ENCODE data around the gene EFHD1.

GRCh38 chr2:232621186-232621585, 12.2 kb upstream of the EFHD1 start:
- TF ChIP-seq CTCF (IDR thresholded peaks at IDR 0.05) (no peak), POLR2A (IDR thresholded peaks at IDR 0.05; ENCODE audit: low read depth) (no peak)

Measured in esophagus muscularis mucosa (tissue), 3 donors.